Upper lobe of right lung (tissue), 1 donor: Measurements from ENCODE around the gene PTPN22. TPM values are rescaled to one million over a fixed set of nuclear protein-coding genes. Genes with fewer than 3 reads are reported as not detected.
A peak's percentile ranks its signal among the peaks of the same experiment; 100 is the strongest.

Experiments
- ATAC-seq: fragments of 200-7000 bp; cut with Tn5 transposase; one replicate; pipeline ENCODE4 v1.9.1; 2020; ENCODE audit warnings: mild to moderate bottlenecking, moderate library complexity
- DNase-seq: peaks from one replicate; pipeline ENCODE4 v3.0.0-alpha.2; 2020
- H3K27ac ChIP-seq: fragments of 200-600 bp; one replicate; pipeline ENCODE4 v1.8.0; 2022
- H3K27me3 ChIP-seq: fragments of 200-600 bp; one replicate; pipeline ENCODE4 v1.8.0; 2022; ENCODE audit warnings: mild to moderate bottlenecking
- H3K36me3 ChIP-seq: fragments of 200-600 bp; one replicate; pipeline ENCODE4 v1.8.0; 2022
- H3K4me1 ChIP-seq: fragments of 200-600 bp; one replicate; pipeline ENCODE4 v1.8.0; 2022
- H3K4me3 ChIP-seq: fragments of 200-600 bp; one replicate; pipeline ENCODE4 v1.8.0; 2022; ENCODE audit warnings: mild to moderate bottlenecking
- H3K9me3 ChIP-seq: fragments of 200-600 bp; one replicate; pipeline ENCODE4 v1.8.0; 2022
- CTCF ChIP-seq: fragments of 200-600 bp; IDR thresholded peaks from one replicate; pipeline ENCODE4 v1.8.0; 2022; ENCODE audit warnings: antibody characterized with exemption
- intact Hi-C: fragments of 100-400 bp; cut with DNase I; formaldehyde crosslinking; loops from one replicate; pipeline ENCODE4 v1.11.0; 2022
- total RNA-seq: library from RNA; stranded (reverse); fragmentation: NEBNext Ultra II Directional; extraction: Animal tissue kit (Norgen Biotek cat#: 25700); gene quantifications from one replicate; pipeline ENCODE4 v1.2.1, GENCODE V29; 2021
- donor health status: DM: no; HTN: yes; CAD: no; lungs with severe emphysema.

The PTPN22 gene
- total RNA-seq, 1 donor from 2014 or later, result 12.2 TPM

GRCh38 chr1:113849072-113849471 is 22.4 kb downstream of the PTPN22 start:
- H3K36me3 ChIP-seq, result no peaks in the 10 kb centered on the region
- ATAC-seq, result no peak
- H3K4me1 ChIP-seq, result no peaks in the 10 kb centered on the region
- H3K9me3 ChIP-seq, result no peaks in the 10 kb centered on the region
- no peak for DNase-seq
- H3K27ac ChIP-seq, result no peak overlapping the region
- TF ChIP-seq CTCF, result no peak
- intact Hi-C loops, result no loop called here
- no peaks in the 10 kb centered on the region for H3K27me3 ChIP-seq
- H3K4me3 ChIP-seq, result no peak overlapping the region

- no peak for TF ChIP-seq CTCF
- no peak for DNase-seq
- Histone ChIP-seq H3K27me3 (no peaks in the 10 kb centered on the region), H3K36me3 (no peaks in the 10 kb centered on the region), H3K9me3 (no peaks in the 10 kb centered on the region), H3K4me1 (no peaks in the 10 kb centered on the region), H3K4me3 (no peak overlapping the region), H3K27ac (no peak overlapping the region)
- intact Hi-C loops, result no loop called here
- ATAC-seq, result no peak
Observed at GRCh38 chr1:113846391-113847035, 25.0 kb downstream of the PTPN22 start.

DNA sequence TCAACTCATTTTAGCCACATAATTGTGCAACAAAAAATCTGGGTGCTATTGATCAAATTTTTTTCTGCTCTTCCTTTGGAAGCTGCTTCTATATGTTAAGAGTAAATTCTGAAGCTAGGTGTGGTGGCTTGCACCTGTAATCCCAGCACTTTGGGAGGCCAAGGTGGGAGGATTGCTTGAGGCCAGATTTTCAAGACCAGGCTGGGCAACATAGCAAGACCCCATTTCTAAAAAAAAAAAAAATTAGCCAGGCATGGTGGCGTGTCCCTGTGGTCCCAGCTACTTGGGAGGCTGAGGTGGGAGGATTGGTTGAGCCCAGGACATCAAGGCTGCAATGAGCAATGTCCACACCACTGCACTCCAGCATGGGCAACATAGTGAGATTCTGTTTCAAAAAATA is 35.0 kb downstream of the PTPN22 start:
- Histone ChIP-seq H3K4me3 (no peak overlapping the region), H3K9me3 (no peaks in the 10 kb centered on the region), H3K36me3 (no peaks in the 10 kb centered on the region), H3K27ac (no peak overlapping the region), H3K27me3 (no peaks in the 10 kb centered on the region), H3K4me1 (no peaks in the 10 kb centered on the region)
- ATAC-seq (no peak), DNase-seq (no peak)
- intact Hi-C loops, result loop anchor here (10.0 kb wide), 1 partner anchor 58 kb away; no protein-coding TSS in a partner anchor
- TF ChIP-seq CTCF, result no peak

DNA sequence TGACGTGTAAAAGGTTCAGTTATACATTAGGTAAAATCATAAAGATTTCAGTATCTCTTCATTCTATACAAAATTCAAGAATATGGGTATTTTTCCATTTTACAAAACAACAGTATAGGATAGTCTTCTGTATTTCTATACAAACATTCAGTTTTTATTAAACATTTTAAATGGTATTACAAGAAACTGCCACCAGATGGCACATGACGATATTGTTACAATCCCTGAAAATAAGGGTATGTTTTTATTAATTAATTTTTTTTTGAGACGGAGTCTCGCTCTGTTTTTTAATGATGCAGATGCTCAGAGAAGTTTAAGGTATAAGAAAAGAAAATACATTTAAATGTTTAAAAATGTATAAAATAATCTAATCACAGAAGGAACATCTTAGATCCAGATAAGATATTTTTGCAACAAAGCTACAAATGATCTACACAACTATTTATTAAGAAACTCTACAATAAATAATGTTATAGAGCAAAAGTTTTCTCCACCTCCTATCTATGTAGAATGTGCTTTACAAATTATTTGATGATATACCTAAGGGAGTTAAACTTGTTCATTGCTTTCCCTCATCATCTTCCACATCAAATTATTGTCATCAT is 35.7 kb downstream of the PTPN22 start:
- peak; percentile 66 for TF ChIP-seq CTCF
- ATAC-seq (peak; percentile 61), DNase-seq (no peak)
- Histone ChIP-seq H3K4me1 (no peaks in the 10 kb centered on the region), H3K27me3 (no peaks in the 10 kb centered on the region), H3K36me3 (no peaks in the 10 kb centered on the region), H3K4me3 (no peak overlapping the region), H3K27ac (no peak overlapping the region), H3K9me3 (no peaks in the 10 kb centered on the region)
- intact Hi-C loops, result loop anchor here (10.0 kb wide), 1 partner anchor 59 kb away; no protein-coding TSS in a partner anchor

- no peak for TF ChIP-seq CTCF
- Histone ChIP-seq H3K27me3 (no peaks in the 10 kb centered on the region), H3K4me1 (no peaks in the 10 kb centered on the region), H3K27ac (no peak overlapping the region), H3K36me3 (no peaks in the 10 kb centered on the region), H3K9me3 (no peaks in the 10 kb centered on the region), H3K4me3 (no peak overlapping the region)
- no peak for ATAC-seq
- intact Hi-C loops, result loop anchor here (10.0 kb wide), 1 partner anchor 60 kb away; no protein-coding TSS in a partner anchor
- no peak for DNase-seq
Observed at GRCh38 chr1:113834716-113835115, 36.8 kb downstream of the PTPN22 start.
